Mesenchymal stem cell (in vitro differentiated cells and primary cell): Measurements from ENCODE around the gene ADK.

Source experiments
- DNase-seq: peaks from one replicate; pipeline ENCODE4 v3.0.0-alpha.2; 2013
- H2AFZ ChIP-seq: one replicate; pipeline ENCODE4 v1.6.1; 2013; ENCODE audit warnings: low read depth, mild to moderate bottlenecking, control low read depth, inconsistent platforms, low read length, moderate library complexity
- H2AK5ac ChIP-seq: 2 replicates; pipeline ENCODE4 v1.6.1; 2013; ENCODE audit warnings: low read length, moderate library complexity, mild to moderate bottlenecking, inconsistent platforms; ENCODE audit not compliant: severe bottlenecking
- H2BK120ac ChIP-seq: one replicate; pipeline ENCODE4 v1.6.1; 2013; ENCODE audit warnings: low read depth, mild to moderate bottlenecking, inconsistent platforms, low read length, moderate library complexity
- H2BK12ac ChIP-seq, 2 experiments: one replicate each; pipeline ENCODE4 v1.6.1; 2013; ENCODE audit warnings: inconsistent platforms in 2 of 2, low read length in 2 of 2, mild to moderate bottlenecking in 2 of 2, moderate library complexity in 2 of 2, control low read depth in 1 of 2
- H2BK15ac ChIP-seq: one replicate; pipeline ENCODE4 v1.6.1; 2013; ENCODE audit warnings: mild to moderate bottlenecking, low read depth, inconsistent platforms; ENCODE audit not compliant: poor library complexity, severe bottlenecking
- H2BK5ac ChIP-seq: 2 replicates; pipeline ENCODE4 v1.6.1; 2013; ENCODE audit warnings: low read depth, mild to moderate bottlenecking, low read length, control low read depth, inconsistent platforms; ENCODE audit not compliant: poor library complexity, severe bottlenecking
- H3K14ac ChIP-seq, 2 experiments: one replicate each; pipeline ENCODE4 v1.6.1; 2013; ENCODE audit warnings: inconsistent platforms in 2 of 2, low read length in 2 of 2, control low read depth in 1 of 2, mild to moderate bottlenecking in 1 of 2, moderate library complexity in 1 of 2
- H3K18ac ChIP-seq, 2 experiments: one replicate each; pipeline ENCODE4 v1.6.1; 2013; ENCODE audit warnings: inconsistent platforms in 2 of 2, low read length in 2 of 2, control low read depth in 1 of 2, low read depth in 1 of 2, mild to moderate bottlenecking in 1 of 2
- H3K23ac ChIP-seq, 2 experiments: one replicate each; pipeline ENCODE4 v1.6.1; 2013; ENCODE audit warnings: inconsistent platforms in 2 of 2, low read length in 2 of 2, mild to moderate bottlenecking in 2 of 2, moderate library complexity in 2 of 2, control low read depth in 1 of 2
- H3K27ac ChIP-seq: 2 replicates; pipeline ENCODE4 v1.5.1; 2013; ENCODE audit warnings: mild to moderate bottlenecking, moderate library complexity, low read length, control low read depth, inconsistent platforms; ENCODE audit not compliant: poor library complexity, severe bottlenecking
- H3K27me3 ChIP-seq, 2 experiments: 2 replicates each; pipeline versions ENCODE4 v1.6.1 to v1.7.0; 2013; ENCODE audit warnings: low read length in 2 of 2, mild to moderate bottlenecking in 2 of 2, moderate library complexity in 2 of 2, control low read depth in 1 of 2, inconsistent platforms in 1 of 2; ENCODE audit not compliant: control insufficient read depth in 1 of 2, insufficient read depth in 1 of 2
- H3K36me3 ChIP-seq, 2 experiments: 2 replicates each; pipeline versions ENCODE4 v1.6.1 to v1.7.0; 2013; ENCODE audit warnings: low read length in 2 of 2, control low read depth in 1 of 2, inconsistent platforms in 1 of 2, low read depth in 1 of 2, mild to moderate bottlenecking in 1 of 2; ENCODE audit not compliant: insufficient read depth in 2 of 2, control insufficient read depth in 1 of 2
- H3K4ac ChIP-seq, 2 experiments: one replicate each; pipeline ENCODE4 v1.6.1; 2013; ENCODE audit warnings: inconsistent platforms in 2 of 2, low read length in 2 of 2, mild to moderate bottlenecking in 2 of 2, moderate library complexity in 2 of 2, control low read depth in 1 of 2, low read depth in 1 of 2
- H3K4me1 ChIP-seq: 2 replicates; pipeline ENCODE4 v1.6.1; 2013; ENCODE audit warnings: low read depth, low read length, control low read depth; ENCODE audit not compliant: control insufficient read depth, insufficient read depth
- H3K4me2 ChIP-seq: 2 replicates; pipeline ENCODE4 v1.6.1; 2013; ENCODE audit warnings: low read length, mild to moderate bottlenecking, inconsistent platforms; ENCODE audit not compliant: poor library complexity, severe bottlenecking
- H3K4me3 ChIP-seq, 2 experiments: 2 replicates each; pipeline versions ENCODE4 v1.5.1 to v1.7.0; 2013; ENCODE audit warnings: low read length in 2 of 2, mild to moderate bottlenecking in 2 of 2, control low read depth in 1 of 2, low read depth in 1 of 2; ENCODE audit not compliant: insufficient read depth in 1 of 2
- H3K79me1 ChIP-seq: replicated peaks from 2 replicates; pipeline ENCODE4 v1.6.1; 2013; ENCODE audit warnings: mild to moderate bottlenecking, control low read depth, low read length, inconsistent platforms; ENCODE audit not compliant: poor library complexity, severe bottlenecking
- H3K9ac ChIP-seq: 2 replicates; pipeline ENCODE4 v1.7.0; 2013; ENCODE audit warnings: mild to moderate bottlenecking, low read length, moderate library complexity
- H3K9me3 ChIP-seq: 2 replicates; pipeline ENCODE4 v1.7.0; 2013; ENCODE audit warnings: mild to moderate bottlenecking, low read length; ENCODE audit not compliant: control insufficient read depth
- H4K8ac ChIP-seq: one replicate; pipeline ENCODE4 v1.6.1; 2013; ENCODE audit warnings: inconsistent platforms, mild to moderate bottlenecking, low read length, moderate library complexity
- H4K91ac ChIP-seq: one replicate; pipeline ENCODE4 v1.6.1; 2013; ENCODE audit warnings: mild to moderate bottlenecking, low read length, inconsistent platforms
- WGBS: methylation state at CpG from one replicate; pipeline ENCODE4 v1.1.7; 2013; ENCODE audit warnings: mixed read lengths; 5-methylcytosine and 5-hydroxymethylcytosine counted together

The ADK gene

GRCh38 chr10:74384615-74385183 lies 233.7 kb downstream of the ADK start:
- Histone ChIP-seq H3K9me3 (no peaks in the 10 kb centered on the region), H3K27ac (no peak overlapping the region)

GRCh38 chr10:74388801-74389200 lies 237.8 kb downstream of the ADK start:
- no peak overlapping the region for H4K91ac ChIP-seq

More at GRCh38 chr10:74384615-74385183, 233.7 kb downstream of the ADK start:
- no peaks in the 10 kb centered on the region for H3K36me3 ChIP-seq
- H4K8ac ChIP-seq, result no peak overlapping the region
- no peak overlapping the region for H2BK120ac ChIP-seq
- no peak overlapping the region for H3K4ac ChIP-seq
- H3K4me3 ChIP-seq, result no peak overlapping the region
- H4K91ac ChIP-seq, result no peak overlapping the region
- H3K4me2 ChIP-seq, result no peak overlapping the region
- DNase-seq, result no peak
- no peak overlapping the region for H3K9ac ChIP-seq
- peaks cover 4% of the 10 kb centered on the region for H3K79me1 ChIP-seq
- H2BK5ac ChIP-seq, result no peak overlapping the region
- H2AK5ac ChIP-seq, result no peak overlapping the region
- H3K27me3 ChIP-seq, result no peaks in the 10 kb centered on the region
- 65% methylated on average over 2 of the region's 3 CpGs for WGBS
- no peaks in the 10 kb centered on the region for H3K4me1 ChIP-seq
- H3K14ac ChIP-seq, result no peak overlapping the region
- no peak overlapping the region for H2BK15ac ChIP-seq
- H3K23ac ChIP-seq, result no peak overlapping the region
- H2BK12ac ChIP-seq, result no peak overlapping the region
- no peak overlapping the region for H2AFZ ChIP-seq
- no peak overlapping the region for H3K18ac ChIP-seq

GRCh38 chr10:74391786-74392185 lies 240.8 kb downstream of the ADK start:
- no peak overlapping the region for H3K4me3 ChIP-seq
- no peaks in the 10 kb centered on the region for H3K27me3 ChIP-seq
- no peak overlapping the region for H3K4me2 ChIP-seq
- no peaks in the 10 kb centered on the region for H3K4me1 ChIP-seq
- no peak overlapping the region for H3K23ac ChIP-seq
- no peak overlapping the region for H3K27ac ChIP-seq
- H3K18ac ChIP-seq, result no peak overlapping the region
- H3K79me1 ChIP-seq, result peaks cover 4% of the 10 kb centered on the region
- H4K8ac ChIP-seq, result no peak overlapping the region
- no peak overlapping the region for H2BK12ac ChIP-seq
- H2AK5ac ChIP-seq, result no peak overlapping the region
- H2BK5ac ChIP-seq, result no peak overlapping the region
- no peak overlapping the region for H2BK120ac ChIP-seq
- WGBS, result no CpG with 5 or more reads among the region's 1 CpG
- DNase-seq, result no peak
- H2BK15ac ChIP-seq, result no peak overlapping the region
- H3K9ac ChIP-seq, result no peak overlapping the region
- H3K4ac ChIP-seq, result no peak overlapping the region
- H3K14ac ChIP-seq, result no peak overlapping the region
- H4K91ac ChIP-seq, result no peak overlapping the region
- no peaks in the 10 kb centered on the region for H3K9me3 ChIP-seq
- H2AFZ ChIP-seq, result no peak overlapping the region
- H3K36me3 ChIP-seq, result peaks cover 0 to 17% of the 10 kb centered on the region in 2 experiments

More at GRCh38 chr10:74388801-74389200, 237.8 kb downstream of the ADK start:
- H2BK15ac ChIP-seq, result no peak overlapping the region
- H3K79me1 ChIP-seq, result peaks cover 4% of the 10 kb centered on the region
- H3K4me2 ChIP-seq, result no peak overlapping the region
- H3K18ac ChIP-seq, result no peak overlapping the region
- H3K4me3 ChIP-seq, result no peak overlapping the region
- H3K4ac ChIP-seq, result no peak overlapping the region
- H2BK5ac ChIP-seq, result no peak overlapping the region
- H3K27me3 ChIP-seq, result no peaks in the 10 kb centered on the region
- no peak overlapping the region for H2AK5ac ChIP-seq
- no peak overlapping the region for H3K14ac ChIP-seq
- H2BK12ac ChIP-seq, result no peak overlapping the region
- DNase-seq, result no peak
- no peak overlapping the region for H3K9ac ChIP-seq
- no peaks in the 10 kb centered on the region for H3K4me1 ChIP-seq
- no peak overlapping the region for H2AFZ ChIP-seq
- no peak overlapping the region for H2BK120ac ChIP-seq
- no peak overlapping the region for H4K8ac ChIP-seq
- H3K9me3 ChIP-seq, result no peaks in the 10 kb centered on the region
- no peaks in the 10 kb centered on the region for H3K36me3 ChIP-seq
- H3K23ac ChIP-seq, result no peak overlapping the region
- H3K27ac ChIP-seq, result no peak overlapping the region

GRCh38 chr10:74394416-74394969 lies 243.5 kb downstream of the ADK start:
- H3K9me3 ChIP-seq, result no peaks in the 10 kb centered on the region
- no peaks in the 10 kb centered on the region for H3K4me1 ChIP-seq
- no peak overlapping the region for H2BK15ac ChIP-seq
- no peak overlapping the region for H3K27ac ChIP-seq
- H2AFZ ChIP-seq, result no peak overlapping the region
- H3K14ac ChIP-seq, result no peak overlapping the region
- no peak overlapping the region for H2AK5ac ChIP-seq
- H3K4ac ChIP-seq, result no peak overlapping the region
- H2BK120ac ChIP-seq, result no peak overlapping the region
- H3K4me2 ChIP-seq, result no peak overlapping the region
- no peaks in the 10 kb centered on the region for H3K27me3 ChIP-seq
- H3K9ac ChIP-seq, result no peak overlapping the region
- no peak overlapping the region for H2BK12ac ChIP-seq
- no peak overlapping the region for H4K91ac ChIP-seq
- no peak overlapping the region for H4K8ac ChIP-seq
- peaks cover 0 to 26% of the 10 kb centered on the region in 2 experiments for H3K36me3 ChIP-seq
- WGBS, result 94% methylated on average over 2 of the region's 3 CpGs
- no peak overlapping the region for H3K18ac ChIP-seq
- H3K23ac ChIP-seq, result no peak overlapping the region
- no peak overlapping the region for H3K4me3 ChIP-seq
- no peak for DNase-seq
- no peak overlapping the region for H2BK5ac ChIP-seq
- peaks cover 3% of the 10 kb centered on the region for H3K79me1 ChIP-seq
